GM23248 (cell line): ENCODE results near the gene KCNJ13.

Experiments
- EZH2 ChIP-seq: fragments of 200-600 bp; sonication (generic); IDR thresholded peaks from 2 replicates; pipeline ENCODE4 v1.6.1; 2018; ENCODE audit warnings: antibody characterized with exemption, mild to moderate bottlenecking; ENCODE audit not compliant: insufficient read depth, poor library complexity, severe bottlenecking
- EZH2phosphoT487 ChIP-seq: fragments of 200-600 bp; sonication (generic); IDR thresholded peaks from 2 replicates; pipeline ENCODE4 v1.6.1; 2018; ENCODE audit warnings: antibody characterized with exemption, moderate library complexity, mild to moderate bottlenecking, low read depth; ENCODE audit not compliant: insufficient read depth

GRCh38 chr2:232723027-232723426 lies 53.3 kb downstream of the KCNJ13 start:
- TF ChIP-seq EZH2 (no peak), EZH2phosphoT487 (no peak)
